ENCODE results near the gene COL19A1.

DNA sequence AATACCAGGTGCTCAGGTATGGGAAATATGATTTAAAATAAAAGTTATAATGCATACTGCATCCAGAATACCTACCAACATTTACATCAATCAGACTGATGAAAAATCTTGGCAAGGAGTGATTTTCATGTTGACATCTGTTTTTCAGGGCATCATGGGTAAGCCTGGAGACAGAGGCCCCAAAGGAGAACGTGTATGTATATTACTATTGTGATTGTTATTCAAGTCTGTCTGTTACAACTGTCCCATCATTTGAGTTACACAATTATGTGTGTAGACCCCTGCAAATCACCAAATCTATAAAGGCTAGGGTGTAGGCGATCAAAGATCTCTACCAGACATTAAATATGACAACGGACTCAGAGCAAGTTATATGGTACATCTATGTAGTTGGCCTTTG, 318.4 kb downstream of the COL19A1 start:
- TF ChIP-seq, protein P1, sequence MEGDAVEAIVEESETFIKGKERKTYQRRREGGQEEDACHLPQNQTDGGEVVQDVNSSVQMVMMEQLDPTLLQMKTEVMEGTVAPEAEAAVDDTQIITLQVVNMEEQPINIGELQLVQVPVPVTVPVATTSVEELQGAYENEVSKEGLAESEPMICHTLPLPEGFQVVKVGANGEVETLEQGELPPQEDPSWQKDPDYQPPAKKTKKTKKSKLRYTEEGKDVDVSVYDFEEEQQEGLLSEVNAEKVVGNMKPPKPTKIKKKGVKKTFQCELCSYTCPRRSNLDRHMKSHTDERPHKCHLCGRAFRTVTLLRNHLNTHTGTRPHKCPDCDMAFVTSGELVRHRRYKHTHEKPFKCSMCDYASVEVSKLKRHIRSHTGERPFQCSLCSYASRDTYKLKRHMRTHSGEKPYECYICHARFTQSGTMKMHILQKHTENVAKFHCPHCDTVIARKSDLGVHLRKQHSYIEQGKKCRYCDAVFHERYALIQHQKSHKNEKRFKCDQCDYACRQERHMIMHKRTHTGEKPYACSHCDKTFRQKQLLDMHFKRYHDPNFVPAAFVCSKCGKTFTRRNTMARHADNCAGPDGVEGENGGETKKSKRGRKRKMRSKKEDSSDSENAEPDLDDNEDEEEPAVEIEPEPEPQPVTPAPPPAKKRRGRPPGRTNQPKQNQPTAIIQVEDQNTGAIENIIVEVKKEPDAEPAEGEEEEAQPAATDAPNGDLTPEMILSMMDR (IDR thresholded peaks at IDR 0.05): no peak
- TF ChIP-seq POLR2A (IDR thresholded peaks at IDR 0.05): no peak
- no peak for TF ChIP-seq EP300 (IDR thresholded peaks at IDR 0.05)

Data from ovary (tissue), 3 donors.